Retina (tissue), 1 donor: ENCODE data around the gene ASTN2.

ENCODE experiments used
- DNase-seq: peaks from one replicate; pipeline ENCODE4 v3.0.0-alpha.2; 2016

Gene ASTN2

GRCh38 chr9:116390303-116391228 is 1024.3 kb downstream of the ASTN2 start:
- no peak for DNase-seq

GRCh38 chr9:116389541-116390302 is 1025.1 kb downstream of the ASTN2 start:
- no peak for DNase-seq

DNA sequence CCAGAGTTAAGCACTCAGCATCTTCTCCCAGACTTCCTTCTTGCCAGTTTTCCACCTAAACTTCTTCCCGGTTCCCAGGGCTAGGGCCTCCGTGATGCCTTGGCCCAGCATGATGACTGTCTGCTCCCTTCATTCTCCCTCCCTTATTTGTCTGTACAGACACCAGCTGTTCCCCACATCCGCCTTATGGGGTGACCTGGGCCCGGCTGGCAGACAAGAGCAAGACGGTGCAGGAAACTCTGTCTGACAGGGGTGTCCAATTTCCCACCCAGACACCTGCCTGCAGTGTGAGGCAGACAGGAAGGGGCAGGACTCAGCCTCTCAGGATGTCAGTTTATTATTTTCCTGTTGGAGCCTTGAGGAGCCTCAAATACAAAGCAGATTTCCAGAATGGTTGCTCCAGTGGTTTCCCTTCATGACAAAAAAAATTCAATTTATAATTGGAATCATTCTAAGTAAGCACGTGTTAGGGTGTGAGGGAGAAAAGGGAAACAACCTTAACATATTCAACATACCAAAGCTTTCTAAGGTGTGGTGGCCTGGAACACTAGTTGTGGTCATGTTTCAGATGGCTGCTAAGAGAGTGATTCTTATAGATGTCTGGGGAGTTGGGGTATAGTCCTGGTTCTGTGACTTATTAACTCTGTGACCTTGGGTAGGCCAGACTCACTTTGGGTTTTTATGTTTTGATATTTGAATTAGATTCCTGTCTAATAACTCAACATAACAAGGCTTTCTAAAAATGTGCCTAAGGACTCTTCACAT is 1026.7 kb downstream of the ASTN2 start:
- no peak for DNase-seq

DNA sequence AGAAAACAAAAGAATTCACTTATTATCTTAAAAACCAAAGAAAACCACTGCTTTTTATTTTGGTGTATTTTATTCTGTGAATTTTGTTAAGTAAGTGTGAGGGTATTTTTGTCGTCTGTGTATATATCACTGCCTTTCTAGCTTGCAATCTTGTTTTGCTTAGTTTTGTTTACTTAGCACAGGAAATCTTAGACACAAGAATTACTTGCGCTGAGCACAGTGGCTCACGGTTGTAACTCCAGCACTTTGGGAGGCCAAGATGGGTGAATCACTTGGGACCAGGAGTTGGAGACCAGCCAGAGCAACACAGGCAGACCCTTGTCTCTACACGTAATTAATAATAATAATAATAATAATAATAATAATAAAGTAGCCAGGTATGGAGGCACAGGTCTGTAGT is 1030.9 kb downstream of the ASTN2 start:
- DNase-seq: no peak

- no peak for DNase-seq
Observed at GRCh38 chr9:116383133-116383532, 1031.7 kb downstream of the ASTN2 start.

GRCh38 chr9:116382053-116382452 is 1032.8 kb downstream of the ASTN2 start:
- DNase-seq: no peak

DNA sequence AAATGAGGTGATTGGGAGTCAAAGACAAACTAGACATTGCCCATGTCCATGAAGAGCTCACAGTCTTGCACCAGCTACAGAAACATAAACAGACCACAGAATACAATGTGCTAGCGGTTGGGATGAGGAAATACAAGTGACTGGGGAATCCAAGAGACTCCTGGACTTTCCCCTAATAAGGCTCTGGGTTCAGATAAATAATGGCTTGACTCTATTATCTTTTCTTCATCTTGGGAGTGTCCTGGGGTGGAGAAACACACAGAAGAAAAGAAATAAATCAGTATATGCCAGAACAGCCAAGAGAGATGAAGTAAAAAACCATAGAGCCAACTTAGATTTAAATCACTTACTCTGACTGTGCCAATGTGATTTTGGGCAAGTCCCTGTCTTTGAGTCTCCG is 1033.5 kb downstream of the ASTN2 start:
- no peak for DNase-seq

- DNase-seq: no peak
Observed at GRCh38 chr9:116380496-116380995, 1034.3 kb downstream of the ASTN2 start.

GRCh38 chr9:116379821-116380220 is 1035.0 kb downstream of the ASTN2 start:
- no peak for DNase-seq

DNA sequence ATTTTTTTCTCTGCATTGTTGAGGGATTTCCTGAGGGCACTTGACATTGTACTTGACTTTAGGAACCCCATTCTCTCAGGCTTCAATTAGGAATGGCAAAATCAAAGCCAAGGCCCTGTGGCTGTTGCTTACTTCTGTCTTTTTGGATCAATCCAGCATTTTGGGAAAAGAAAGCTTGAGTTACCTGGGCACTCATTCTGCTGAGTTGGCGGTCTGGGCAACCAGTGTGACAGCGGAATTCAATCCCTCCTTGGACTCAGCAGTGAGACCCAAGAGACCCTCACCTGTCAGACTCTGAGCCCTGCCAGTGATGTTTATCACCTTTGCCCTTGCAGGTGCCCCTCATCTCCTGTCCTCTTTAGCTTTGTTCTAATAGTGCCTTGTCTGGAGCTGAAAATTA is 1036.0 kb downstream of the ASTN2 start:
- no peak for DNase-seq

- no peak for DNase-seq
Observed at GRCh38 chr9:116377179-116377798, 1037.6 kb downstream of the ASTN2 start.
